Measurements from ENCODE around the gene NPIPA5. TPM values are rescaled to one million over a fixed set of nuclear protein-coding genes. Genes with fewer than 3 reads are reported as not detected.
A peak's percentile ranks its signal among the peaks of the same experiment; 100 is the strongest.

Gene NPIPA5
- total and polyA plus RNA-seq, 2 of the 13 experiments (the other 11 are each of a cell fraction or from before 2014, with no cell fraction given), result 9.7 to 21.5 TPM

DNA sequence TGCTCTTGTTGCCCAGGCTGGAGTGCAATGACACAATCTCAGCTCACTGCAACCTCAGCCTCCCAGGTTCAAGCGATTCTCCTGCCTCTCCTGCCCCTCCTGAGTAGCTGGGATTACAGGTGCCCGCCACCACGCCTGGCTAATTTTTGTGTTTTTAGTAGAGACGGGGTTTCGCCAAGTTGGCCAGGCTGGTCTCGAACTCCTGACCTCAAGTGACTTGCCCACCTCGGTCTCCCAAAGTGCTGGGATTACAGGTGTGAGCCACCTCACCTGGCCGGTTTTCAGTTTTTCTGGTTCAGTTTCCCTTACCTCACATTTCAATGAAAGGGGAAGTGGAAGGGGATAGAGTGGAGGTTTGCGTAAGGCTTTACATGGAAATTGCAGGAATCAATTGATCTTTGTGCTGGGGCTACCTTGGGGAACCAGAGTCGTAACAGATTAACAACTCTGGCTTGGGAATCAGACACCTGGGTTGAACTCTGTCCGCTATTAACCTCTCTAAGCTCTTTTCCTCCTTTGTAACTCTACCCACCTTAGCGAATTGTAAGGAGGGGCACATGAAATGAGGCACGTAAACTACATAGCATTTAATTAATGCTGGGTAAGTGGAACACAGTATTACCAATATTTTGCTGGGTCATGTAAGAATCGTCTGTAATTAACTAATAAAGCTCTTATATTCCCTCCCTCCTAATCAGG is 20.7 kb upstream of the NPIPA5 start (continued):
- 0 out of 2 replicates have a peak, but pooled peaks have one; percentile 12 for TF ChIP-seq CAMTA2 (CRISPR knock-in tag; IDR thresholded peaks at IDR 0.05; ENCODE audit: borderline replicate concordance)
- no peak for TF ChIP-seq PAX8 (CRISPR knock-in tag; IDR thresholded peaks at IDR 0.05; ENCODE audit: borderline replicate concordance)
- TF ChIP-seq MTA1 (CRISPR knock-in tag; IDR thresholded peaks at IDR 0.05; ENCODE audit: borderline replicate concordance), result peak; percentile 52
- TF ChIP-seq, protein P1, sequence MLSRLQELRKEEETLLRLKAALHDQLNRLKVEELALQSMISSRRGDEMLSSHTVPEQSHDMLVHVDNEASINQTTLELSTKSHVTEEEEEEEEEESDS (CRISPR knock-in tag; IDR thresholded peaks at IDR 0.05; ENCODE audit: borderline replicate concordance), result no peak; the same call in 1 of the 2 replicates
- no peak for TF ChIP-seq ISX (CRISPR knock-in tag; conservative IDR thresholded peaks at IDR 0.05)
- TF ChIP-seq CCAR2 (optimal IDR thresholded peaks at IDR 0.05; ENCODE audit: low read depth, low read length), result no peak
- TF ChIP-seq MXI1 (IDR thresholded peaks at IDR 0.05; ENCODE audit: borderline replicate concordance, low read depth, low read length), result no peak; the same call in 2 of the 3 replicates
- no peak; the same call in 1 of the 2 replicates for TF ChIP-seq ZNF441 (CRISPR knock-in tag; IDR thresholded peaks at IDR 0.05; ENCODE audit: borderline replicate concordance)
- TF ChIP-seq, protein P2, sequence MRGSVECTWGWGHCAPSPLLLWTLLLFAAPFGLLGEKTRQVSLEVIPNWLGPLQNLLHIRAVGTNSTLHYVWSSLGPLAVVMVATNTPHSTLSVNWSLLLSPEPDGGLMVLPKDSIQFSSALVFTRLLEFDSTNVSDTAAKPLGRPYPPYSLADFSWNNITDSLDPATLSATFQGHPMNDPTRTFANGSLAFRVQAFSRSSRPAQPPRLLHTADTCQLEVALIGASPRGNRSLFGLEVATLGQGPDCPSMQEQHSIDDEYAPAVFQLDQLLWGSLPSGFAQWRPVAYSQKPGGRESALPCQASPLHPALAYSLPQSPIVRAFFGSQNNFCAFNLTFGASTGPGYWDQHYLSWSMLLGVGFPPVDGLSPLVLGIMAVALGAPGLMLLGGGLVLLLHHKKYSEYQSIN (CRISPR knock-in tag; IDR thresholded peaks at IDR 0.05; ENCODE audit: borderline replicate concordance), result no peak
- no peak for TF ChIP-seq ATF3 (CRISPR knock-in tag; IDR thresholded peaks at IDR 0.05)
- TF ChIP-seq ZNF543 (CRISPR knock-in tag; IDR thresholded peaks at IDR 0.05), result peak; percentile 73; the same call in 1 of the 2 replicates
- no peak for TF ChIP-seq YY1 (IDR thresholded peaks at IDR 0.05; ENCODE audit: insufficient read depth, insufficient replicate concordance, low read depth, low read length)
- no peak for TF ChIP-seq ZNF749 (CRISPR knock-in tag; IDR thresholded peaks at IDR 0.05; ENCODE audit: borderline replicate concordance)
- 0 out of 2 replicates have a peak, but pooled peaks have one; percentile 75 for TF ChIP-seq ZNF619 (CRISPR knock-in tag; IDR thresholded peaks at IDR 0.05)
- no peak for TF ChIP-seq ATM (IDR thresholded peaks at IDR 0.05; ENCODE audit: borderline replicate concordance)
- TF ChIP-seq ZNF652 (CRISPR knock-in tag; IDR thresholded peaks at IDR 0.05; ENCODE audit: borderline replicate concordance, low read depth), result peak; percentile 34; the same call in 1 of the 2 replicates
- no peak for TF ChIP-seq ZNF878 (CRISPR knock-in tag; IDR thresholded peaks at IDR 0.05)
- TF ChIP-seq ZKSCAN1 (IDR thresholded peaks at IDR 0.05; ENCODE audit: low read length), result 0 out of 2 replicates have a peak, but pooled peaks have one; percentile 16
- no peak for TF ChIP-seq NFRKB (IDR thresholded peaks at IDR 0.05)
- TF ChIP-seq, protein P3, sequence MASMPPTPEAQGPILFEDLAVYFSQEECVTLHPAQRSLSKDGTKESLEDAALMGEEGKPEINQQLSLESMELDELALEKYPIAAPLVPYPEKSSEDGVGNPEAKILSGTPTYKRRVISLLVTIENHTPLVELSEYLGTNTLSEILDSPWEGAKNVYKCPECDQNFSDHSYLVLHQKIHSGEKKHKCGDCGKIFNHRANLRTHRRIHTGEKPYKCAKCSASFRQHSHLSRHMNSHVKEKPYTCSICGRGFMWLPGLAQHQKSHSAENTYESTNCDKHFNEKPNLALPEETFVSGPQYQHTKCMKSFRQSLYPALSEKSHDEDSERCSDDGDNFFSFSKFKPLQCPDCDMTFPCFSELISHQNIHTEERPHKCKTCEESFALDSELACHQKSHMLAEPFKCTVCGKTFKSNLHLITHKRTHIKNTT (CRISPR knock-in tag; IDR thresholded peaks at IDR 0.05), result no peak
- TF ChIP-seq ZNF180 (CRISPR knock-in tag; IDR thresholded peaks at IDR 0.05; ENCODE audit: borderline replicate concordance, low read depth), result no peak
- TF ChIP-seq PITX1 (CRISPR knock-in tag; IDR thresholded peaks at IDR 0.05), result peak; percentile 98
- TF ChIP-seq ZSCAN25 (CRISPR knock-in tag; IDR thresholded peaks at IDR 0.05), result peak; percentile 79; the same call in 1 of the 2 replicates
- no peak for TF ChIP-seq TBP (CRISPR knock-in tag; IDR thresholded peaks at IDR 0.05)
- TF ChIP-seq PHF5A (CRISPR knock-in tag; IDR thresholded peaks at IDR 0.05; ENCODE audit: low read depth, unreplicated experiment), result peak; percentile 93
- TF ChIP-seq ZBTB38 (CRISPR knock-in tag; IDR thresholded peaks at IDR 0.05), result peak; percentile 91; the same call in 1 of the 2 replicates

Measured in HepG2 (cell line).